GM18511 (cell line): ENCODE measurements around the gene SLFN13.
A peak's percentile ranks its signal among the peaks of the same experiment; 100 is the strongest.
"Not testable (repeated sequence)": the region's sequence is repeated elsewhere in the genome, so short reads cannot be mapped to it uniquely, and the experiment has no call there.

Source experiments
- ATAC-seq: cut with Tn5 transposase; IDR thresholded peaks from one replicate; pipeline ENCODE4 v1.9.1; 2021; ENCODE audit warnings: mild to moderate bottlenecking, moderate library complexity; ENCODE audit not compliant: unreplicated experiment

Gene SLFN13

DNA sequence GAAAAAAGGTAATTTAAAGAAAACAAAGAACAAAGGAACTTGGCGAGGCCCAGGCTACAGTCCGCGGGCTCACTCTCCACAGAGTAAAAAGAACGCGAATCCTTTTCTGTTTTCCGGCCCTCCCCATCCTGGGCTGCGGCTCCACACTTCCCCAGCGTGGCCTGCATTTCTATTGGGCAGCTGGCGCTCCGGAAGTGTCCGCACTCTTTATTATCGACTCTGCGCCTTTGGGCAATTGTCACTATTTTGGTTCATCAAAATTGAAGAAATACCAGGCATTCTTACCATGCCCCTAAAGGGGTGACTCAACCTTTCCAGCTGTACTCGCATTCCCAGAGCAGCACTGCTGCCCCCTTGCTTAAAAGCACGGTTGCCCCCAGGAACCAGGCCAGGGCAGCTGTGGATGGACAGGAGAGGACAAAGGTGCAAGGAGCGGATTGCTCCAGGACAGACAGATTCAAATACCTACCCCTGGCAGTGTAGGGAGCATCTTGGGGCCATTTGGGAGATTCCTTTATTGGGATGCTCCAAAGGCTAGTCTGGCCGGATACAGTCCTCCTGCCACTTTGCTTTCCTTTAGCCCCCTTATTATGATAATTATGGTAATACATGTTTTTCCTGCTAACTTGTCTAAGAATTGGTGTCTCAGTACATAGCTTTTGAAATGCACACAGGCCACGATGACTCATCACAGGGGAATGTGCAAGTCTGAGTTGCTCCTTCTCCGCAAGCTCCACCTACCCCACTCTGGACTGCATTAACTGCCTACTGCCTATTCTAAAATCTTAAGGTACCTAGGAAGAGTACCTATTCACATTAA is 15.3 kb downstream of the SLFN13 start:
- ATAC-seq: peak; percentile 66

DNA sequence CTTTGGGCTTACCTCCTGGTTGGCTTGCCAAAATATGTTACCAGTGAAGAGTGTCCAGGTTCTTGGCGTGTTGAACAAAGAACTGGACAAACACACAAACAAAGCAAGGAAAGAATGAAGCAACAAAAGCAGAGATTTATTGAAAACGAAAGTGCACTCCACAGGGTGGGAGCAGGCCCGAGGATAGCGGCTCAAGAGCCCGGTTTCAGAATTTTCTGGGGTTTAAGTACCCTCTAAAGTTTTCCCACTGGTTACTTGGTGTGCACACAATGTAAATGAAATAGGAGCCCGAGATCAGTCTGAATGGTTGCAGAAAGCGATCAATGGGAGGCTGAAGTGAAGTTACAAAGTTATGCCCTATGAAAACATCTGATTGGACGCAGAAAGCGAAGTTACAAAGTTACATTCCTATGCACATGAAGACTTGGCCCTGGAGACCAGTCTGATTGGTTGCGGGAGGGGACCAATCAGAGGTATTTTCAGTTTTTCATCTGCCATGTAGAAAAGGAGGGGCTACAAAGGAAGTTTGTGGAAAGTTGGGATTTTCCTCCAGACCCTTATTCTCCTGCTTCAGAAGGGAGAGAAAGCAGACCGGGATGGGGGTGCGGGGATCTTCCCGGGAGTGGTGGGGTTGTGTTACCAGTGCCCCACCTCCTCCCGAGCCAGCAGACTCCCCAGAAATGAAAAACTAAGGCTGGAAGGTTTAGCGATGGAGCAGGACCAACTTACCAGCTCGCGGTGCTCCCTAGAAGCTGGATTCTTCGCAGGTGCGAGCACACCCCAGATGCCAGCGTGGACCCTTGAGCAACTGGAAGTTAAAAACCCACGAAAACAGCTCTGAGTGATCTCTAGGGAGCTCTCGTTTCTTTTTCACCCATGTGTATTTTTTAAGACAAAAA is 16.1 kb downstream of the SLFN13 start, which contains the start of gene SLFN12:
Gene SLFN12 (minus strand): TSS at position 325 of the 899 bp plus-strand sequence. CDS start 9,472 bp downstream, outside the sequence.
- peak; percentile 83 for ATAC-seq

DNA sequence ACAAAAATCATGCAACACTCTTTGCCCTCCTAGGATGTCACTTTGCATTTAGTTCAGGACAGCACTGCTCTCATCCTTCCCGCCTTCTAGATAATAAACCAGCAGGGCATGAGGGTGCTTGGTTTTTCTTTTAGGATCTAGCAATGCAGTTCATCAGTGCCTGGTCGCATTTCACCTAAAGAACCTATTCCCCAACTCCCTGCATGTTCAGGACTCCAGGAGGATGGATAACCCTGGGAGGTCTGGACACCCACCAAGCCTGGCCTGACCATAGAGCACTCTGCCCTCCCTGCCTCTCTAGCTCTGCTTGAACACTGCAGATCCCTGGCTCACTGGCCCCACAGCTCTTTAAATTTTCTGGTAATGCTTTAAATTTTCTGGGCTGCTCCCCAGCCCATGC is 18.9 kb downstream of the SLFN13 start:
- ATAC-seq: no peak

DNA sequence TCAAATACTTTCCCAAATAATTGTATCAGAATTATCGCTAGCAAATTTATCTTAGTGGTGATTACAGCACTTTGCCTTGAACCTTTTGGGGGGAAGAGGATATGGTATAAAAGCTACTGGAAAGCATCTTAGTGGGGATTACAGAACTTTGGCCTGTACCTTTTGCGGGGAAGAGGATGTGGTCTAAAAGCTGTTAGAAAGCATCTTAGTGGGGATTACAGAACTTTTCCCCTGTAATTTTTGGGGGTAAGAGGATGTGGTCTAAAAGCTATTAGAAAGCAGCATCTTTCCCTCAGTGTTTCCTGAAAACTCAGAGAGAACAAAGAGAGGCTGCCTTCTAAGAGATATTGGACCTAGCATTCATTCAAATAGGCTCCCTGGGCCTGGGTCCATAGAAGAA is 20.3 kb downstream of the SLFN13 start:
- no peak for ATAC-seq

DNA sequence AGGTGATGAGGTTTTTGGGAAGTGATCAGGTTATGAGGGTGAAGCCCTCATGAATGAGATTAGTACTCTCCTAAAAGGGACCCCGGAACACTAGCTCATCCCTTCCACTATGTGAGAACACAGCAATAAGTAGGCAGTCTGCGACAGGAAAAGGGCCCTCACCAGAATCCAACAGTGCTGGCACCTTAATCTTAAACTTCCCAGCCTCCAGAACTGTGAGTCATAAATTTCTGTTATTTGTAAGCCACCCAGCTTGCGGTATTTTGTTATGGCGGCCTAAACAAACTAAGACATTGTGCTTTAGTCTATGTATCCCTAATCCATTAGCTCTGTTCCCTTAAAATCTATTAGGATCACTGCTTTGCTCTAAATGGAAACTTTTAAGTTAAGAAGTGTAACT is 24.8 kb downstream of the SLFN13 start:
- ATAC-seq: no peak

DNA sequence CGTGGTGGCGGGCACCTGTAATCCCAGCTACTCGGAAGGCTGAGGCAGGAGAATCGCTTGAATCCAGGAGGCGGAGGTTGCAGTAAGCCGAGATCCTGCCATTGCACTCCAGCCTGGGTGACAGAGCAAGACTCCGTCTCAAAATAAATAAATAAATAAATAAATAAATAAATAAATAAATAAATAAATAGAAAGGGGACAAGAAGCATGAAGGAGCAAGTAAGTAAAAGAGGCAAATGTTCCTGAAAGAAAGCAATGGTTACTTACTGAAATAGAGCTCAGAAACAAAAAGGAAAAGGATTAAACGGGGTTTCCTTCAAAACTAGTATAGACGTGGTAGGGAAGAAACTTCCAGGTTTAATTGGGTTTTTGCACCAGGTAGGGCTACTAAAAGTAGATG is 27.5 kb downstream of the SLFN13 start:
- not testable (repeated sequence) for ATAC-seq

DNA sequence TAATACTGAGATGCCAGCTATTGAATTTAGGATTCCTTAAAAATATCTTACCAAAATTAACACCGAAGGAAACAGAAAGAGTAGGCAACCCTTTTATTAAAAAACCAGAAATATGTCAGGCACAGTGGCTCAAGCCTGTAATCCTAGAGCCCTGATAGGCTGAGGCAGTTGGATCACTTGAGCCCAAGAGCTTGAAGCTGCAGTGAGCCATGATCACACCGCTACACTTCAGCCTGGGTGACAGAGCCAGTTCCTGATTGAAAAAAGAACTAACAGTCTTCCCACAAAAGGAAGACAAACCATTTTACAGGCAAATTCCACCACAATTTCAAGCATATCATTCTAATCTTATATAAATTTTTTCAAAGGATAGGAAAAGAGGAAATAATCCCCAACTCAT is 31.9 kb downstream of the SLFN13 start:
- ATAC-seq: no peak

DNA sequence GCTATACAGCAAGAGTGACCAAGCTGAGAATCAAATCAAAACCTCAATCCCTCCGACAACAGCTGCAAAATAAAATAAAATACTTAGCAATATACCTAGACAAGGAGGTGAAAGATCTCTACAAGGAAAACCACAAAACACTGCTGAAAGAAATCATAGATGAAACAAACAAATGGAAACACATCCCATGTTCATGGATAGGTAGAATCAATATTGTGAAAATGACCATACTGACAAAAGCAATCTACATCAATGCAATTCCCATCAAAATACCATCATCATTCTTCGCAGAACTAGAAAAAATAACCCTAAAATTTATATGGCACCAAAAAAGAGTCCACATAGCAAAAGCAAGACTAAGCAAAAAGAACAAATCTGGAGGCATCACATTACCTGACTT is 33.9 kb downstream of the SLFN13 start:
- not testable (repeated sequence) for ATAC-seq

DNA sequence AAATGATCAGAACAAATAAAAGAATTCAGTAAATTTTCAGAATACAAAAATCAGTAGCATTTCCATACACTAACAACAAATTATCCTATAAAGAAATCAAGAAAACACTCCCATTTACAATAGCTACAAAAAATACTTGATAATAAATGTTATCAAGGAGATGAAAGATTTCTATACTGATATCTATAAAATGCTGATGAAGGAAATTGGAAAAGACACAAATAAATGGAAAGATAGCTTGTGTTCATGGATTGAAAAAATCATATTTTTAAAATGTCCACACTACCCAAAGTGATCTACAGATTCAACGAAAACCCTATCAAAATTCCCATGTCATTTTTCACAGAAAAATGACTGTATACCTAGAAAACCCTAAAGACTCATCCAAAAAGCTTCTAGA is 34.3 kb downstream of the SLFN13 start:
- no peak for ATAC-seq

DNA sequence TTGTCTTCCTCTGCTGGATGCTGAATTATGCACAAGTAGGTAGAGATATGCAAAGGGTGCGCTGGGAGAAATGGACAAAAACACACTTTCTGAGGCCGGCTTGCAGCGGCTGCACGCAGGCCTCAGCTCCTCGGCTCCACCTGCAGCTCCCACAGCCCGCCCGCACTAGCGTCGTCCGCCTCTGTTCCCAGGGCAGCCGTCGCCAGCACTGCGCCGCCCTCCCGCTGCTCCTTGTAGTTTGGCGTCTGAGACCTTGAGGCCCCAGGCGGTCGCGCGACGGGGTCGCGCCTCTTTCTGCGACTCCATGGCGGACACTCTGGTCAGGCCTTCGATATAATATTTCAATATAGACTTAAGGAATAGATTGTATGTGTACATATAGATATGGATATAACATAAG is 41.0 kb downstream of the SLFN13 start:
- no peak for ATAC-seq

DNA sequence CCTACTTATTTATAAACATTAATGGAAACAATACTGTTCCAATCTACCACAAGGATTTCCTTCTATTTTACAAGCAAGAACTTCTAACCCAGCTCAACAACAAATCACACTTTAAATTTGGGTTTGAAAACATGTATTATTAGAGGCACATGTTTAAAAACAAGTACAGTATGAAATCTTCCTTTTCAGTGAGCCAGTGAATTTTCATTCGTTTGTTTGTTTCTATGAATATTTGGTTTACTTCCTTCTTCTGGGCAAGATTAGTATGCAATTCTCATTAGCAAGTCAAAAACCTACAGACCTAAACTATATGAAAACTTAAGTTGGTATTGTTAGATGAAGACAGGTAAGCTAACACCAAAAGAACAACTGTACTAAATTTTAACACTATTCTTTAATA is 42.0 kb downstream of the SLFN13 start:
- ATAC-seq: no peak

DNA sequence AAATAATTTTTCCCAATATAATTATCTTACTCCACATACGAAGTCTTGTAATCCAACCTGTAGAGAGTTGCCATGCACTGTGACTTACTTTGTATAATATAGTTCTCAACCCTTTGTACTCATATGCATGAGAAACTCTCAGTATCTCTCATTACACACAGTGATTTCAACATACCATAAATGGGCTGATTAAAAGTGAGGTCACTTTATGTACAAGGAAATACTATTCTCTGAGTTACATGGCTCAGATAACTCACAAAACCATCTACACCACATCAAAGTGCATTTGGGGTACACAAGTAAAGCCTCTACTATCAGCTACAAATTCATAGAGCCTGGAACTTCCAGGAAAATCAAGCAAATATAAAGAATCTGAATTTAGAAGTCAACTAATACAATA is 44.2 kb downstream of the SLFN13 start:
- no peak for ATAC-seq

DNA sequence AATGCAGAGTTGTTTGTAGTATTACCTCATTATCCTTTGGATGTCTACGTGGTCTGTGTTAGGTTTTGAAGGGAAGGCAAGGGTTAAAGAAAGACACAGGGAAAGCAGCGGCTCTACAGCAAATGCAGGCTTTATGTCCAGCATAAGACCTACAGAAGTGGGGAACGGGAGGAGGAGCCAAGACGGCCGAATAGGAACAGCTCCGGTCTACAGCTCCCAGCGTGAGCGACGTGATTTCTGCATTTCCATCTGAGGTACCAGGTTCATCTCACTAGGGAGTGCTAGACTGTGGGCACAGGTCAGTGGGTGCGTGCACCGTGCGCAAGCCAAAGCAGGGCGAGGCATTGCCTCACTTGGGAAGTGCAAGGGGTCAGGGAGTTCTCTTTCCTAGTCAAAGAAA is 54.8 kb downstream of the SLFN13 start:
- ATAC-seq: not testable (repeated sequence)

DNA sequence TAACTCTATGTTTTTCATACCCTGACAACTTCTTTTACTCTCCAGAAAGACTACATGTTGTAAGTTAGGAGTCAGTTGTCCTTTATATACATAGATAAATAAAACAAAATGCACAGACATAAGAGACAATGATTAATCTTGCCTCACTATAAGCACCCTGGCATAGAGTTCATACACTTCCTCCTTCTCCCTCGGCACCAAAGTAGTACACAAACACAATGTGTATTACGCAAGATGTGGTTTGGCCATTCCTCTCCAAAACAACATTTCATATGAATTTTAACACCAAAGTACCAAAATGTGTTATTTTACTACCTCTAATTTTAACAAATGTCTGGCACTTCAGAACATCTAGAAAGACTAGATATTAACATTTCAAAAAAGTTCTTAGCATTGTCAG is 57.9 kb downstream of the SLFN13 start:
- no peak for ATAC-seq

DNA sequence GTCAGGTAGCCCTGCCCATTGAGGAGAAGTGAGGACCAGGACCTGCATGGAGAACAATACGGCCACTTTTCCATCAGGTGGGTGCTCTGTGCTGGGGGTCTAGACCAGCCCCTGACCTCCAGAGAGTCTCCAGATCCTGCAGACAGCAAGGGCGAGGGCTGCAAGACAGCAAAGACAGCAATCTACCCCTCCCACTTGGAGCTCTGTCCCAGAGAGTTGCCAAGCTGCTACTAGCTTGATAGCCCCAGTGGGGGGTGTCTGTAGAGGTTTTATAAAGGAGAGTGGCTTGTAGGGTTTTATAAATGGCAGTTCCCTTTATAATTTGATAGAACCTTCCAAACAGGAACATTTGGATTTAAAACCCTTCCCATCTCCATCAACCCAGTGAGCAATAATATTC is 58.4 kb downstream of the SLFN13 start:
- no peak for ATAC-seq

DNA sequence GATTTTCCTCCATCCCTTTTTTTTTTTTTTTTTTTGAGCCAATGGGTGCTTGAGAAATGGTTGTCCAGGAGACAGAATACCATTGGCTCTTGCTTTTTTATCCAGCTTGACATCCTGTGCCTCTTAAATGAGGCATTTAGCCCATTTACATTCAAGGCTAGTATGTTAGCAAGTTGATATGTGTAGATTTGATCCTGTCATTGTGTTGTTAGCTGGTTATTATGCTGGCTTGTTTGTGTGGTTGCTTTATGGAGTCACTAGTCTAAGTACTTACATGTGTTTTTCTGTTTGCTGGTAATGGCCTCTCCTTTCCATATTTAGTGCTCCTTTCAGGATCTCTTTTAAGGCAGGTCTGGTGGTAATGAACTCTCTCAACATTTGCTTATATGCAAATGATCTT is 61.1 kb downstream of the SLFN13 start:
- no peak for ATAC-seq
